Type B pancreatic cell (in vitro differentiated cells): ENCODE results near the gene CNGA1. TPM values are rescaled to one million over a fixed set of nuclear protein-coding genes. Genes with fewer than 3 reads are reported as not detected.

Experiments used
- DNase-seq: peaks from one replicate; pipeline ENCODE4 v3.0.0; 2021; ENCODE audit warnings: mixed read lengths; ENCODE audit not compliant: unreplicated experiment; ENCODE audit errors: extremely low spot score
- H3K27ac Mint-ChIP-seq: 2 replicates; pipeline ENCODE4 v1.8.0; 2021; ENCODE audit warnings: mild to moderate bottlenecking, mixed read lengths
- H3K27me3 Mint-ChIP-seq: 2 replicates; pipeline ENCODE4 v1.8.0; 2021; ENCODE audit warnings: mixed read lengths
- H3K36me3 Mint-ChIP-seq: 2 replicates; pipeline ENCODE4 v1.8.0; 2021; ENCODE audit warnings: mixed read lengths
- H3K4me1 Mint-ChIP-seq: one replicate; pipeline ENCODE4 v1.8.0; 2021; ENCODE audit warnings: mixed read lengths; ENCODE audit not compliant: unreplicated experiment
- H3K4me3 Mint-ChIP-seq: 2 replicates; pipeline ENCODE4 v1.8.0; 2021; ENCODE audit warnings: mild to moderate bottlenecking, mixed read lengths
- H3K9me3 Mint-ChIP-seq: 2 replicates; pipeline ENCODE4 v1.8.0; 2021; ENCODE audit warnings: mixed read lengths
- total RNA-seq: library from RNA; stranded (reverse); gene quantifications from 2 replicates; pipeline ENCODE4 v1.2.1, GENCODE V29; 2021; ENCODE audit warnings: low replicate concordance
- TF ChIP-seq, protein P1 (sequence below): fragments of 200-600 bp; sonication (generic); conservative IDR thresholded peaks from 2 replicates; pipeline ENCODE4 v1.5.0; 2021; ENCODE audit warnings: antibody characterized with exemption, mild to moderate bottlenecking

The CNGA1 gene
- total RNA-seq, 1 donor from 2014 or later = 1.0 TPM

DNA sequence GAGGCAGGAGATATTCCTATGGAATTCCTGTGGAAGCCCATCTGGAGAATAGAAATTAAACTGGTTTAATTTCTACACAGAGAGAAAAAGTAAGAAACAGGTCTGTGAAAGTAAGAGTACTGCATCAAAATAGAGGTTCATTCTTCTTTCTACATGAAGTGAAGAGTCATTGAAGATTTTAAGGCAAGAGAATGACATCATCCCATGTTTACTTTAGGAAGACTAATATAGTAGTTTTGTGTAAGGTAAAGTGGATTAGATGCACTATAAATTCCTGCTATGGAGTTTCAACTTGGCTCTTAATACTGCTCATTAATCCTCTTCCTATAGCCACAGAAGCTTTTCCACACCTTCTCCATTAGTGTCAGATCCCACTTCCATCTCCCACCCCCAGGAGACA, 47.6 kb downstream of the CNGA1 start:
- TF ChIP-seq, protein P1, sequence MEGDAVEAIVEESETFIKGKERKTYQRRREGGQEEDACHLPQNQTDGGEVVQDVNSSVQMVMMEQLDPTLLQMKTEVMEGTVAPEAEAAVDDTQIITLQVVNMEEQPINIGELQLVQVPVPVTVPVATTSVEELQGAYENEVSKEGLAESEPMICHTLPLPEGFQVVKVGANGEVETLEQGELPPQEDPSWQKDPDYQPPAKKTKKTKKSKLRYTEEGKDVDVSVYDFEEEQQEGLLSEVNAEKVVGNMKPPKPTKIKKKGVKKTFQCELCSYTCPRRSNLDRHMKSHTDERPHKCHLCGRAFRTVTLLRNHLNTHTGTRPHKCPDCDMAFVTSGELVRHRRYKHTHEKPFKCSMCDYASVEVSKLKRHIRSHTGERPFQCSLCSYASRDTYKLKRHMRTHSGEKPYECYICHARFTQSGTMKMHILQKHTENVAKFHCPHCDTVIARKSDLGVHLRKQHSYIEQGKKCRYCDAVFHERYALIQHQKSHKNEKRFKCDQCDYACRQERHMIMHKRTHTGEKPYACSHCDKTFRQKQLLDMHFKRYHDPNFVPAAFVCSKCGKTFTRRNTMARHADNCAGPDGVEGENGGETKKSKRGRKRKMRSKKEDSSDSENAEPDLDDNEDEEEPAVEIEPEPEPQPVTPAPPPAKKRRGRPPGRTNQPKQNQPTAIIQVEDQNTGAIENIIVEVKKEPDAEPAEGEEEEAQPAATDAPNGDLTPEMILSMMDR = no peak
- Mint-ChIP-seq H3K4me3 (no peak overlapping the region), H3K27ac (no peak overlapping the region), H3K4me1 (no peaks in the 10 kb centered on the region), H3K9me3 (no peaks in the 10 kb centered on the region), H3K36me3 (no peaks in the 10 kb centered on the region), H3K27me3 (no peaks in the 10 kb centered on the region)
- DNase-seq = no peak

DNA sequence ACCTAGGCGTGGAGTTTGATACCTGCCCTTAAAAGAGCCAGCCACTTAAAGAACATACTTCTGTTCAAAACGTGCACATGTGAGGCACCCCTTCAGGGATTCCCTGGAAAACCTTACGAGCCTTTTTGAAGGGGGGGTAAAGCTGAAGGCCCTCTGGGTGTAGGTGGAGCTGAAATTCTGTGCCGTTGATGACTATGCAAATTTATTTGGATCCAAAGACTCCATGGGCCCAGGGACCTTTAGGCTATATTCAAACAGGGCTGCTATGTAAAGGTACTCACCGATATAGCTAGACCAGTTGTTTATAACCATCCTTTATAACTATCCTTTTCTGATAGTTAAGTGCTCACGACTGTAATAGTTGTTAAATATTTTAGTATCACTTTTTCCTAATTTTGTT, 61.8 kb downstream of the CNGA1 start:
- no peaks in the 10 kb centered on the region for H3K4me1 Mint-ChIP-seq
- H3K27ac Mint-ChIP-seq = no peak overlapping the region
- no peak for DNase-seq
- no peaks in the 10 kb centered on the region for H3K27me3 Mint-ChIP-seq
- H3K36me3 Mint-ChIP-seq = no peaks in the 10 kb centered on the region
- TF ChIP-seq, protein P1 = no peak
- no peaks in the 10 kb centered on the region for H3K9me3 Mint-ChIP-seq
- H3K4me3 Mint-ChIP-seq = no peak overlapping the region

DNA sequence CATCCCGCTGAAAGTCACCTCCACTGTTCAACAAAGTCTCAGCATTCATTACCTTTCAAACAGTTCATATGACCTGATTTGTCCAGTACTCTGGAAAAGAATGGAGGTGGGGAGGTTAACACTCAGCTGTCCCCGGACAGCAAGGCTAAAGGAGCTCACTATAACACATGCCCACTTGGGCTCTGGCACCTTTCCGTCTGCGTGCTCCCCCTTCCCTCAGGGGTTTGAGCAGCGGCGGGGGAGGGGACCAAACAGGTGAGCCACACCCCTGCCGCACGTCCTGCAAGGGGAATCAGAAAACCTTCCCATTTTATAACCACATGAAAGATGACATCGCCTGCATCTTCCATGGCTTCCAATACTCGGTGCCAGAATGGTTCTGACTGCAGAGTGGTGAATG, 62.2 kb downstream of the CNGA1 start:
- Mint-ChIP-seq H3K9me3 (no peaks in the 10 kb centered on the region), H3K4me1 (no peaks in the 10 kb centered on the region), H3K4me3 (no peak overlapping the region), H3K27ac (no peak overlapping the region), H3K36me3 (no peaks in the 10 kb centered on the region), H3K27me3 (no peaks in the 10 kb centered on the region)
- no peak for DNase-seq
- TF ChIP-seq, protein P1 = no peak

DNA sequence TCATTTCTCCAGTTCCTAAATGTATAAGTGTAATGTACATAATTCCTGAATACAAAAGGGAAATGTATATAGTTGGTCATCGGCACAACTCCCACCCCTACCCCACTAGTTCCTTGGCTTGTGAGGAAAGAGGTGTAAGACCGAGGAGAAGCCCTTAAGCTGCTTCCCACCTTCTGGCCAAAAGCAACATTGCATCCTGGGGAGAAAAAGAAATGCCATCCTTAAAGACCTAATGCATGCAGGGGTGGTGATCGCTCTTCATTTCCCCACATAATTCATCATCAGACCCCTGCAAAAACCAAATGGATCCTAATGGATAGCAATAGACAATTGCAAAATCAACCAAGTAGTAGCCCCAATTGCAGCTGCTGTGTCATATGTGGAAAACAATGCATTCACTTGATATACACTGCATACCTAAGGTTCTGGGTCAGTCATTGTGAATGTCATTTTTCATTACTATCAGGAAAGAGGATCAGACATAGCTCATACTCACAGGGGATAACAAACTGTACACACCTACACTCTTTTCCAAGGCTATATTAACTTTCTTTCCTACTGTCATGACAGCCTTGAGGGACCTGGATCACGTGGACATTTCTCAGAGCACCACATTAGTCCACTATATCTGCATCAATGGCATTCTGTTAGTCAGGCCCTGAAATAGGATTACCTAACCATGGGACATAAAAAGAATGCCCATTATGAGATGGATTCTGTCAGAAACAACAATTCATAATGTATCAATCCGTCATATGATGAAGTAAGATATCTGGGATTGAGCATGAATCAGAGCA, 70.4 kb downstream of the CNGA1 start:
- peaks cover 4% of the 10 kb centered on the region for H3K9me3 Mint-ChIP-seq
- H3K4me1 Mint-ChIP-seq = no peaks in the 10 kb centered on the region
- TF ChIP-seq, protein P1 = peak; percentile 37
- DNase-seq = no peak
- no peak overlapping the region for H3K27ac Mint-ChIP-seq
- H3K4me3 Mint-ChIP-seq = no peak overlapping the region
- no peaks in the 10 kb centered on the region for H3K36me3 Mint-ChIP-seq
- no peaks in the 10 kb centered on the region for H3K27me3 Mint-ChIP-seq

DNA sequence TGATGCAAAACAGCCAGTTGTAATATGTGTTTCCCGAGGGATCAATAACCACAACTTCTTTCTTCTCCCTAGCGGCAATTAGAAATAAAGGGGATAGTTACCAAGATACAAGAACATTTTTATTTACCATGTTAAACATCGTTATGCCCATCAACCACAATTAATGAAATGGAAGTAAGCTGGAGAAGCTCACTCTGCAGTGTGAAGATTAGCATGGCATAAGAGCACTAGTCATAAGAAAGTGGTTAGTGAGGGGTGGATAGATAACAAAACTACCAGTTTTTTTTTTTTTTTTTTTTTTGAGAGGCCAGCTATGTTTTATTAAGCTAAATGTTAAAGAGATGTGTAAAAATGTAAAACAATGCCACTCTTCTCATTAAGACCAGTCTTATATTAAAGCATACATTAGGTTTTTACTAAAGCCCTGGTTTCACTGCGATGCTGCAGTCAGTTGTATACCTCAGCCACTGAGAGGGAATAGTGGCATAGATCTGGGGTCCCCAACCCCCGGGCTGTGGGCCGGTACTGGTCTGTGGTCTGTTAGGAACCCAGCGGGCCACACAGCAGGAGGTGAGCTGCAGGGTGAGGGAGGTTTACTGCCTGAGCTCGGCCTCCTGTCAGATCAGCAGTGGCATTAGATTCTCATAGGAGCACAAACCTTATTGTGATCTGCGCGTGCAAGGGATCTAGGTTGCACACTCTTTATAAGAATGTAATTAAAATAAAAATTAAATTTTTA, 74.2 kb downstream of the CNGA1 start:
- no peaks in the 10 kb centered on the region for H3K4me1 Mint-ChIP-seq
- peaks cover 4% of the 10 kb centered on the region for H3K9me3 Mint-ChIP-seq
- no peaks in the 10 kb centered on the region for H3K27me3 Mint-ChIP-seq
- TF ChIP-seq, protein P1 = no peak
- no peak overlapping the region for H3K4me3 Mint-ChIP-seq
- H3K27ac Mint-ChIP-seq = no peak overlapping the region
- DNase-seq = no peak
- H3K36me3 Mint-ChIP-seq = no peaks in the 10 kb centered on the region
